PC-3 (cell line): ENCODE measurements around the gene CDK15.

Source experiments
- EZH2 ChIP-seq: fragments of 300-600 bp; sonication (generic); IDR thresholded peaks from one replicate; pipeline ENCODE4 v1.6.1; 2017; ENCODE audit warnings: antibody characterized with exemption, mild to moderate bottlenecking, low read length; ENCODE audit not compliant: unreplicated experiment
- EZH2phosphoT487 ChIP-seq: fragments of 300-600 bp; sonication (generic); IDR thresholded peaks from 2 replicates; pipeline ENCODE4 v1.6.1; 2018; ENCODE audit warnings: mild to moderate bottlenecking, antibody characterized with exemption, low read length, borderline replicate concordance
- TF ChIP-seq, protein P1 (sequence below): fragments of 300-600 bp; sonication (generic); conservative IDR thresholded peaks from 2 replicates; pipeline ENCODE4 v1.5.1; 2017; ENCODE audit warnings: antibody characterized with exemption, low read depth, mild to moderate bottlenecking, low read length

DNA sequence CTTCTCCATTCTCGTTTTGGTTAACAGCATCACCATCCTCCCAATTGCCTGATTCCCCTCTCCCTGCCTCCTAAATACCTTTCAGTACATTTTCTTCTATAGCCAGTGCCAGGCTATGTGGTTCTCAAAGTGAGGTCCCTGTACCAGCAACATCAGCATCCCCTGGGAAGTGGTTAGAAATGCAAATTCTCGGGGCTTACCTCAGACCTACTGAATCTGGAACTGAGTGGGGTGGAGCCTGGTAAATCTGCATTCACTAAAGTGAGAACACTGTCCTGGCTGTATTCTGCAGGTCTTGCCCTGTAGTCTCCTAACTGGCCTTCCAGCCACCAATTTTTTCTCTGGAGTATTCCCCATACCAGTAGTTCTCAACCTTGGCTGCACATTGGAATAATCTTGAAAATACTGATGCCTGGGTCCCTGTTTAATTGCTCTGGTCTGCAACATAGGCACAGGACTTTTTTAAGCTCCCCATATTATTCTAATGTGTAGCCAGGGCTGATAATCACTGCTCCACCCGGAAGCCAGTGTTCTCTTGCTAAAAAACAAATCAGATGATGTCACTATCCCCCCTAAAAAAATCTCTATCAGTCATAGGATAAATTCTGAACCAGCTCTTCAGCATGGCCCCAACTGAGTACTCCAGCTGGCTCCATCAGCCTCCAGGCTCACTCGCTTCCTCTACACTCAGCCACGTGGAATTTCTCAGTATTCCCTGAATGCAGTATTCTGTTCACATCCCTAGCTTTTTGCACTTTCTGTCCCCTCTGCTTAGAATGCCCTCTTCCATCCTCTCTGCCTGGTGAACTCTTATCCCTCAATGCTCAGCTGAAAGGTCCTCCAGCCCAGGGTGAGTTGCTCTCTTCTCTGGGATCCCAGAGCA is 98.4 kb downstream of the CDK15 start:
- TF ChIP-seq, protein P1, sequence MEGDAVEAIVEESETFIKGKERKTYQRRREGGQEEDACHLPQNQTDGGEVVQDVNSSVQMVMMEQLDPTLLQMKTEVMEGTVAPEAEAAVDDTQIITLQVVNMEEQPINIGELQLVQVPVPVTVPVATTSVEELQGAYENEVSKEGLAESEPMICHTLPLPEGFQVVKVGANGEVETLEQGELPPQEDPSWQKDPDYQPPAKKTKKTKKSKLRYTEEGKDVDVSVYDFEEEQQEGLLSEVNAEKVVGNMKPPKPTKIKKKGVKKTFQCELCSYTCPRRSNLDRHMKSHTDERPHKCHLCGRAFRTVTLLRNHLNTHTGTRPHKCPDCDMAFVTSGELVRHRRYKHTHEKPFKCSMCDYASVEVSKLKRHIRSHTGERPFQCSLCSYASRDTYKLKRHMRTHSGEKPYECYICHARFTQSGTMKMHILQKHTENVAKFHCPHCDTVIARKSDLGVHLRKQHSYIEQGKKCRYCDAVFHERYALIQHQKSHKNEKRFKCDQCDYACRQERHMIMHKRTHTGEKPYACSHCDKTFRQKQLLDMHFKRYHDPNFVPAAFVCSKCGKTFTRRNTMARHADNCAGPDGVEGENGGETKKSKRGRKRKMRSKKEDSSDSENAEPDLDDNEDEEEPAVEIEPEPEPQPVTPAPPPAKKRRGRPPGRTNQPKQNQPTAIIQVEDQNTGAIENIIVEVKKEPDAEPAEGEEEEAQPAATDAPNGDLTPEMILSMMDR, result no peak
- no peak for TF ChIP-seq EZH2
- TF ChIP-seq EZH2phosphoT487, result no peak
